H1 (cell line): ENCODE data around the gene PIEZO1. TPM values are rescaled to one million over a fixed set of nuclear protein-coding genes. Genes with fewer than 3 reads are reported as not detected.

Experiments used
- CTCF ChIA-PET: fragments of 300-600 bp; sonication (Branson Sonifier 250); formaldehyde crosslinking; loops from one replicate; lab custom pipeline; 2021; ENCODE audit not compliant: partially characterized antibody; lab: Charles Lee
- POLR2A ChIA-PET: fragments of 300-600 bp; sonication (Branson Sonifier 250); formaldehyde crosslinking; loops from one replicate; lab custom pipeline; 2021; ENCODE audit warnings: inconsistent platforms; ENCODE audit not compliant: partially characterized antibody; lab: Charles Lee
- DNase-seq, 2 experiments: peaks; one replicate each; pipeline versions ENCODE4 v3.0.0 to v3.0.0-alpha.2; 2010 to 2022; ENCODE audit warnings: low spot score in 2 of 2, low read depth in 1 of 2, mixed read lengths in 1 of 2
- FAIRE-seq: peaks from 2 replicates; lab custom pipeline; 2011; peaks lifted over from hg19 to GRCh38; lab: Jason Lieb, UNC
- H2AFZ ChIP-seq: 2 replicates; pipeline ENCODE4 v1.8.1; 2012; ENCODE audit warnings: low read length, inconsistent platforms
- H2AK5ac ChIP-seq: 2 replicates; pipeline ENCODE4 v1.6.1; 2013; ENCODE audit warnings: low read depth, low read length
- H2BK120ac ChIP-seq: replicated peaks from 2 replicates; pipeline ENCODE3; 2013; ENCODE audit warnings: low read depth, low read length, inconsistent platforms
- H2BK12ac ChIP-seq: 2 replicates; pipeline ENCODE4 v1.6.1; 2013; ENCODE audit warnings: low read depth, low read length
- H2BK15ac ChIP-seq: 2 replicates; pipeline ENCODE4 v1.6.1; 2013; ENCODE audit warnings: low read length
- H2BK20ac ChIP-seq: 2 replicates; pipeline ENCODE4 v1.6.1; 2013; ENCODE audit warnings: low read length
- H2BK5ac ChIP-seq: 2 replicates; pipeline ENCODE4 v1.6.1; 2013; ENCODE audit warnings: low read depth, low read length
- H3K14ac ChIP-seq: 2 replicates; pipeline ENCODE4 v1.6.1; 2013; ENCODE audit warnings: inconsistent platforms; ENCODE audit not compliant: insufficient read length
- H3K18ac ChIP-seq: 2 replicates; pipeline ENCODE4 v1.6.1; 2013; ENCODE audit warnings: low read length; ENCODE audit errors: extremely low read depth
- H3K23ac ChIP-seq: 2 replicates; pipeline ENCODE4 v1.6.1; 2013; ENCODE audit warnings: inconsistent platforms; ENCODE audit not compliant: insufficient read length
- H3K23me2 ChIP-seq: 2 replicates; pipeline ENCODE4 v1.6.1; 2013; ENCODE audit warnings: low read depth, low read length
- H3K27ac ChIP-seq: 2 replicates; pipeline ENCODE4 v1.6.1; 2011; ENCODE audit warnings: low read depth, low read length, inconsistent platforms
- H3K27me3 ChIP-seq, 4 experiments: replicated peaks in 1 of 4; 1 replicate in 1 of 4; 2 replicates in 3 of 4; pipeline versions ENCODE4 v1.6.1 to v1.8.1; 2011 to 2013; ENCODE audit warnings: low read length in 3 of 4, mild to moderate bottlenecking in 3 of 4, inconsistent platforms in 2 of 4, mixed read lengths in 2 of 4, moderate library complexity in 1 of 4; ENCODE audit not compliant: control insufficient read depth in 3 of 4, insufficient read depth in 3 of 4; ENCODE audit errors: extremely low read depth in 1 of 4
- H3K36me3 ChIP-seq, 4 experiments: 2 replicates each; pipeline versions ENCODE4 v1.6.1 to v1.8.1; 2011 to 2013; ENCODE audit warnings: mild to moderate bottlenecking in 4 of 4, low read length in 3 of 4, moderate library complexity in 2 of 4, control low read depth in 1 of 4, inconsistent platforms in 1 of 4; ENCODE audit not compliant: insufficient read depth in 4 of 4, control insufficient read depth in 2 of 4
- H3K4ac ChIP-seq: replicated peaks from 2 replicates; pipeline ENCODE3; 2013; ENCODE audit warnings: low read length, low read depth, mixed read lengths, inconsistent platforms; ENCODE audit not compliant: insufficient read length
- H3K4me1 ChIP-seq, 4 experiments: replicated peaks in 1 of 4; 1 replicate in 1 of 4; 2 replicates in 3 of 4; pipeline versions ENCODE4 v1.6.1 to v1.8.1; 2011 to 2013; ENCODE audit warnings: low read length in 3 of 4, inconsistent platforms in 2 of 4, mixed read lengths in 1 of 4; ENCODE audit not compliant: insufficient read depth in 4 of 4, control insufficient read depth in 3 of 4
- H3K4me2 ChIP-seq, 2 experiments: 2 replicates each; pipeline versions ENCODE4 v1.6.1 to v1.8.1; 2011 to 2013; ENCODE audit warnings: low read depth in 2 of 2, low read length in 2 of 2, control low read depth in 1 of 2, inconsistent platforms in 1 of 2, mild to moderate bottlenecking in 1 of 2; ENCODE audit not compliant: insufficient read depth in 1 of 2
- H3K4me3 ChIP-seq, 4 experiments: fragments of 200-600, 300-600 bp in 1 of 4; sonication (generic), shearing (Covaris generic), sonication (Bioruptor Twin) in 1 of 4; 2 replicates each; pipeline versions ENCODE4 v1.5.1 to v1.8.1; 2011 to 2016; ENCODE audit warnings: low read length in 4 of 4, low read depth in 3 of 4, control low read depth in 2 of 4, inconsistent platforms in 2 of 4, mild to moderate bottlenecking in 2 of 4, mixed read lengths in 1 of 4, moderate library complexity in 1 of 4; ENCODE audit not compliant: insufficient read depth in 2 of 4; ENCODE audit errors: extremely low read depth in 1 of 4
- H3K56ac ChIP-seq: replicated peaks from 2 replicates; pipeline ENCODE3; 2013; ENCODE audit warnings: low read depth, mild to moderate bottlenecking, mixed read lengths, low read length, inconsistent platforms; ENCODE audit not compliant: insufficient read length
- H3K79me1 ChIP-seq: 2 replicates; pipeline ENCODE4 v1.6.1; 2013; ENCODE audit warnings: low read depth, low read length, control low read depth
- H3K79me2 ChIP-seq, 2 experiments: 2 replicates each; pipeline versions ENCODE4 v1.6.1 to v1.8.1; 2012 to 2013; ENCODE audit warnings: low read length in 2 of 2, mild to moderate bottlenecking in 2 of 2, inconsistent platforms in 1 of 2; ENCODE audit not compliant: insufficient read depth in 2 of 2, control insufficient read depth in 1 of 2
- H3K9ac ChIP-seq, 4 experiments: replicated peaks in 1 of 4; 1 replicate in 1 of 4; 2 replicates in 3 of 4; pipeline versions ENCODE4 v1.6.1 to v1.8.1; 2011 to 2013; ENCODE audit warnings: low read depth in 3 of 4, low read length in 3 of 4, control low read depth in 2 of 4, mild to moderate bottlenecking in 2 of 4, moderate library complexity in 2 of 4, inconsistent platforms in 1 of 4; ENCODE audit errors: extremely low read depth in 1 of 4
- H3K9me3 ChIP-seq, 2 experiments: 2 replicates each; pipeline versions ENCODE4 v1.6.1 to v1.8.1; 2012 to 2013; ENCODE audit warnings: mild to moderate bottlenecking in 2 of 2, moderate library complexity in 2 of 2, control low read depth in 1 of 2, inconsistent platforms in 1 of 2, low read depth in 1 of 2, low read length in 1 of 2, mixed read lengths in 1 of 2; ENCODE audit not compliant: insufficient read depth in 2 of 2
- H4K20me1 ChIP-seq, 2 experiments: replicated peaks in 1 of 2; 2 replicates each; pipeline versions ENCODE3 to v1.8.1; 2011 to 2013; ENCODE audit warnings: inconsistent platforms in 2 of 2, low read length in 2 of 2, mild to moderate bottlenecking in 1 of 2; ENCODE audit not compliant: insufficient read depth in 2 of 2, control insufficient read depth in 1 of 2
- H4K5ac ChIP-seq: 2 replicates; pipeline ENCODE4 v1.6.1; 2013; ENCODE audit warnings: low read length, low read depth, mixed read lengths, inconsistent platforms; ENCODE audit not compliant: insufficient read length
- H4K8ac ChIP-seq: 2 replicates; pipeline ENCODE4 v1.8.0; 2013; ENCODE audit warnings: mild to moderate bottlenecking, moderate library complexity, low read length, inconsistent platforms; ENCODE audit not compliant: insufficient read depth; ENCODE audit errors: extremely low read depth
- H4K91ac ChIP-seq: replicated peaks from 2 replicates; pipeline ENCODE3; 2013; ENCODE audit warnings: low read length, mixed read lengths, inconsistent platforms; ENCODE audit not compliant: insufficient read length
- BCL11A ChIP-seq, 2 experiments: IDR thresholded peaks; one replicate each; pipeline ENCODE4 v1.6.1; 2011; ENCODE audit warnings: low read depth in 2 of 2, low read length in 2 of 2, mild to moderate bottlenecking in 2 of 2
- EP300 ChIP-seq, 2 experiments: IDR thresholded peaks; 1 replicate in 1 of 2; 2 replicates in 1 of 2; pipeline ENCODE4 v1.6.1; 2011 to 2012; ENCODE audit warnings: low read depth in 2 of 2, low read length in 2 of 2, mild to moderate bottlenecking in 2 of 2, borderline replicate concordance in 1 of 2, inconsistent platforms in 1 of 2, moderate library complexity in 1 of 2
- SAP30 ChIP-seq: fragments of 300-600 bp; sonication (generic); IDR thresholded peaks from 2 replicates; pipeline ENCODE4 v1.7.1; 2012; ENCODE audit warnings: low read length, moderate library complexity, mild to moderate bottlenecking, inconsistent platforms; ENCODE audit not compliant: insufficient read depth, insufficient replicate concordance
- SRF ChIP-seq: IDR thresholded peaks from 2 replicates; pipeline ENCODE4 v1.6.1; 2011; ENCODE audit warnings: mild to moderate bottlenecking, low read depth, low read length, moderate library complexity
- WGBS, 2 experiments: shearing (Covaris generic) in 1 of 2; methylation state at CpG; one replicate each; pipeline versions ENCODE4 v1.1.6 to v1.1.7; 2013 to 2015; ENCODE audit warnings: low lambda C conversion rate in 2 of 2, mixed read lengths in 2 of 2, inconsistent platforms in 1 of 2, low coverage in 1 of 2, missing lambda C conversion rate in 1 of 2; ENCODE audit not compliant: insufficient replicate concordance in 2 of 2, insufficient coverage in 1 of 2, insufficient read length in 1 of 2; ENCODE audit errors: extremely low coverage in 1 of 2, missing lambda C conversion rate in 1 of 2; 5-methylcytosine and 5-hydroxymethylcytosine counted together
- polyA plus RNA-seq, 7 experiments: library from polyadenylated mRNA; depleted of rRNA in 3 of 7; stranded (reverse) in 5 of 7; unstranded in 2 of 7; fragments of >200 nt in 5 of 7; fragments of 200-250 nt in 2 of 7; gene quantifications; 1 replicate in 5 of 7; 2 replicates in 1 of 7; 4 replicates in 1 of 7; pipeline versions ENCODE4 v1.2.1 to v1.2.3, GENCODE V29; 2011 to 2013; ENCODE audit warnings: missing spikeins in 2 of 7, mixed read lengths in 2 of 7
- total RNA-seq: library from RNA; stranded (reverse); fragmentation: NEBNext Ultra II Directional; extraction: Animal tissue kit (Norgen Biotek cat#: 25700); gene quantifications from 2 replicates; pipeline ENCODE4 v1.2.1, GENCODE V29; 2021

Gene PIEZO1
- total and polyA plus RNA-seq, 2 of the 8 experiments (the other 6 are each of a cell fraction or from before 2014, with no cell fraction given) = 42.3 to 67.5 TPM

GRCh38 chr16:88739977-88740726 is 44.9 kb downstream of the PIEZO1 start:
- H3K9ac ChIP-seq = no peak overlapping the region
- H3K4me2 ChIP-seq = no peak overlapping the region
- H3K4me3 ChIP-seq = no peak overlapping the region
- no peak overlapping the region; the same call in 1 of the 2 replicates for H4K8ac ChIP-seq
- FAIRE-seq = no peak
- no peaks in the 10 kb centered on the region for H3K23me2 ChIP-seq
- H3K27me3 ChIP-seq = no peaks in the 10 kb centered on the region
- POLR2A ChIA-PET = interaction anchor here (2.0 kb wide), 1 partner anchor 70 kb away, joined by 5 read pairs; no protein-coding TSS in a partner anchor
- CTCF ChIA-PET = interaction anchor here (0.6 to 10.0 kb wide), 5 partner anchors 15 to 427 kb away, joined by 3 to 251 read pairs (median 4); no protein-coding TSS in a partner anchor
- no peak overlapping the region for H3K4ac ChIP-seq
- H2BK15ac ChIP-seq = no peak overlapping the region
- no peak overlapping the region for H3K18ac ChIP-seq
- no peaks in the 10 kb centered on the region for H3K79me1 ChIP-seq
- peaks cover 0 to 5% (median under 1%) of the 10 kb centered on the region in 4 experiments; a peak in 1 of 8 replicates for H3K36me3 ChIP-seq
- no peak for TF ChIP-seq SRF
- TF ChIP-seq EP300 (IDR thresholded peaks at IDR 0.05; ENCODE audit: borderline replicate concordance in 1 of 2, low read depth in 2 of 2, low read length in 2 of 2) = no peak
- no peak for TF ChIP-seq SAP30
- no peak for TF ChIP-seq BCL11A (IDR thresholded peaks at IDR 0.05; ENCODE audit: low read depth in 2 of 2, low read length in 2 of 2)
- TF ChIP-seq, all 59 proteins: peak for 0
- no peak overlapping the region for H2BK20ac ChIP-seq
- no peak overlapping the region for H4K91ac ChIP-seq
- H2BK5ac ChIP-seq = no peak overlapping the region
- no peak overlapping the region for H2BK120ac ChIP-seq
- H3K23ac ChIP-seq = no peak overlapping the region
- no peak for DNase-seq
- no peaks in the 10 kb centered on the region for H3K79me2 ChIP-seq
- peaks cover 0 to 12% of the 10 kb centered on the region in 2 experiments for H4K20me1 ChIP-seq
- no peak overlapping the region for H3K14ac ChIP-seq
- no peak overlapping the region for H3K56ac ChIP-seq
- H4K5ac ChIP-seq = no peak overlapping the region
- no peak overlapping the region for H2AFZ ChIP-seq
- no peak overlapping the region for H2AK5ac ChIP-seq
- WGBS, 2 experiments = 92% methylated on average over 30 of the region's 33 CpGs; no CpG with 5 or more reads in 1 of the 2 experiments
- H3K4me1 ChIP-seq = peaks cover 0 to 11% (median 6%) of the 10 kb centered on the region in 4 experiments; a peak in 4 of 7 replicates
- no peak overlapping the region for H2BK12ac ChIP-seq
- H3K9me3 ChIP-seq = no peaks in the 10 kb centered on the region
- H3K27ac ChIP-seq = no peak overlapping the region
